ENCODE results near the gene QSOX2. TPM values are rescaled to one million over a fixed set of nuclear protein-coding genes. Genes with fewer than 3 reads are reported as not detected.

Gene QSOX2
- total and polyA plus RNA-seq, 7 donors = 0.60 to 10.1 (median 3.5) TPM

GRCh38 chr9:136179761-136180160 lies 65.9 kb downstream of the QSOX2 start:
- Histone ChIP-seq H3K4me1 (no peaks in the 10 kb centered on the region), H3K27ac (no peak overlapping the region), H3K27me3 (peaks cover 0 to 41% (median 7%) of the 10 kb centered on the region in 3 donors), H3K36me3 (no peaks in the 10 kb centered on the region), H3K9me3 (no peaks in the 10 kb centered on the region), H3K4me3 (no peak overlapping the region)
- 92 to 95% methylated on average over 13 of the region's 13 CpGs for WGBS, 2 donors
- no peak for TF ChIP-seq POLR2AphosphoS5 (IDR thresholded peaks at IDR 0.05)
- no peak for TF ChIP-seq EP300 (IDR thresholded peaks at IDR 0.05)
- TF ChIP-seq POLR2A (IDR thresholded peaks at IDR 0.05) = no peak
- TF ChIP-seq CTCF (IDR thresholded peaks at IDR 0.05) = no peak
- no peak for DNase-seq
- intact Hi-C loops (cut with DNase I) = no loop called here

- no peaks in the 10 kb centered on the region for H3K36me3 ChIP-seq
- peaks cover 0 to 39% (median 5%) of the 10 kb centered on the region in 3 donors for H3K27me3 ChIP-seq
- intact Hi-C loops (cut with DNase I) = no loop called here
- 32 to 62% methylated on average over 12 of the region's 12 CpGs for WGBS, 2 donors
- H3K27ac ChIP-seq = no peak overlapping the region
- no peaks in the 10 kb centered on the region for H3K4me1 ChIP-seq
- TF ChIP-seq CTCF (IDR thresholded peaks at IDR 0.05) (no peak), EP300 (IDR thresholded peaks at IDR 0.05) (no peak), POLR2AphosphoS5 (IDR thresholded peaks at IDR 0.05) (no peak), POLR2A (IDR thresholded peaks at IDR 0.05) (no peak)
- no peaks in the 10 kb centered on the region for H3K9me3 ChIP-seq
- no peak for DNase-seq
- no peak overlapping the region for H3K4me3 ChIP-seq
Measured at GRCh38 chr9:136179101-136179616, 66.5 kb downstream of the QSOX2 start.

- TF ChIP-seq POLR2A (IDR thresholded peaks at IDR 0.05) (no peak), POLR2AphosphoS5 (IDR thresholded peaks at IDR 0.05) (no peak), EP300 (IDR thresholded peaks at IDR 0.05) (no peak), CTCF (IDR thresholded peaks at IDR 0.05) (no peak)
- H3K27me3 ChIP-seq = peaks cover 0 to 39% (median 5%) of the 10 kb centered on the region in 3 donors
Measured at GRCh38 chr9:136178773-136179075, 66.9 kb downstream of the QSOX2 start.

GRCh38 chr9:136178061-136178772 lies 67.4 kb downstream of the QSOX2 start:
- H3K27ac ChIP-seq = no peak overlapping the region
- 78 to 88% methylated on average over 21 of the region's 21 CpGs for WGBS, 2 donors
- DNase-seq = no peak
- H3K27me3 ChIP-seq = peaks cover 0 to 39% (median 5%) of the 10 kb centered on the region in 3 donors
- H3K36me3 ChIP-seq = no peaks in the 10 kb centered on the region
- no peaks in the 10 kb centered on the region for H3K9me3 ChIP-seq
- no peak overlapping the region for H3K4me3 ChIP-seq
- H3K4me1 ChIP-seq = no peaks in the 10 kb centered on the region
- intact Hi-C loops (cut with DNase I) = no loop called here
- TF ChIP-seq CTCF (IDR thresholded peaks at IDR 0.05) (no peak), POLR2AphosphoS5 (IDR thresholded peaks at IDR 0.05) (no peak), EP300 (IDR thresholded peaks at IDR 0.05) (no peak), POLR2A (IDR thresholded peaks at IDR 0.05) (no peak)

More at GRCh38 chr9:136178773-136179075, 66.9 kb downstream of the QSOX2 start:
- H3K36me3 ChIP-seq = no peaks in the 10 kb centered on the region
- H3K4me1 ChIP-seq = no peaks in the 10 kb centered on the region
- intact Hi-C loops (cut with DNase I) = no loop called here
- H3K27ac ChIP-seq = no peak overlapping the region
- H3K4me3 ChIP-seq = no peak overlapping the region
- WGBS, 2 donors = 21 to 48% methylated on average over 8 of the region's 8 CpGs
- no peak for DNase-seq
- no peaks in the 10 kb centered on the region for H3K9me3 ChIP-seq
